GM19238 (cell line): Measurements from ENCODE around the gene METTL13.

Experiments used
- DNase-seq: peaks from one replicate; pipeline ENCODE4 v3.0.0; 2011; ENCODE audit warnings: low spot score; ENCODE audit not compliant: insufficient read length

METTL13 gene

GRCh38 chr1:171802207-171802606, 20.7 kb downstream of the METTL13 start:
- no peak for DNase-seq

DNA sequence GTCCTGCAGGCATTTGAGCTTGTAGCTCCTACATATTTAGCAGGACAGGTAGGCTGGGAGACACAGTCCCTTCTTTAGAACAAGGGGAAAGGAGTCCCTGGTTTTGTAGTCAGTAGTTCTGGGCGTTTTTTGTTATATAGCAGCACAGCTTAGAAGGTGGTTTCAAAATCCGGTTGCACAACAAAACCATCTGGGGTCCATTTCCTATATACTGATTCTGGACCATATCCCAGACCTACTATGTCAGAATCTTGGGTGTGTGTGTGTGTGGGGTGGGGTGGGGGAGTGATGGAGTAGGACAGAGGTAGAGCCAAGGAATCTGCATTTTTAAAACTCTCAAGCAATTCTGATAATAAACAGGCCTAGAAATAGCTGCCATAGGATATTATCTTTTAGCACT, 21.6 kb downstream of the METTL13 start:
- no peak for DNase-seq

- DNase-seq: no peak
Observed at GRCh38 chr1:171803461-171804022, 22.1 kb downstream of the METTL13 start.

GRCh38 chr1:171805395-171806115, 24.1 kb downstream of the METTL13 start:
- peak; percentile 22 for DNase-seq

GRCh38 chr1:171807556-171807955, 26.1 kb downstream of the METTL13 start:
- DNase-seq: no peak

DNA sequence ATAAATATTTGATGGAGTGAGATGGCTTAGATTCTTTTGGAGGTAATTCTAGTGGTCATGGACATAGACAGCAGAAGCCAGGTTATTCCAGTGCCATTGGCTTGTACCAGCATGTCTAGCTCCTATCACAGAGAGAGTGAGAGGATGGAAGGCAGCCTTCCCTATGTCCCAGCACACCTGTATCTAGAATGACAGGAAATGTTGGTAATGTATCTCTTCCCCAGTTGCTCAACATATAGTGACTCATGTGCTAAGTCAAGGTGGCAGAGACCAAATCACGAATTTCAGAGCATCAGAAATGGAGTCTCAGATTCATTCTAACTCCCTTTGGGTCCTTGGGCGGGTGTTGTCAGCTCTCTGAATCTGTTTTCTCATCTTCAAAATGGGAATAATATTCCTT, 28.4 kb downstream of the METTL13 start:
- no peak for DNase-seq

DNA sequence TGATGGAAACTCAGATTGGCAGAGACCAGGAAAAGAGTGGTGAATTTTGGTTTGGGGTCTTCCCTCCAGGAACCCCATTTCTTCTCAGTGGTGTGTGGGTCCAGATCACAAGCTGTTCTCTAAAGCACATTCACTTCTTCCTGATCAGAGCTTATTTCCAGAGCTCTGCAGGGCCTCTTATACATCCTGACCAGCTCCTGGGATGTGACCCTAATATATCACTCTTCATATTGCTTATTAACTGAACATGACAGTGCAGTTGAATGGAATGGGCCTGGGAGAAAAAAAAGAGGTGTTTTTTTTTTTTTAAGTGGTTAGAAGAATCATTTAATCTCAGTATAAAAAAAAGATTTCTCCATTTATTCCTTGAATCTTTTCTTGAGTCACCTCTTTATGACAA, 30.2 kb downstream of the METTL13 start:
- DNase-seq: no peak

- DNase-seq: no peak
Observed at GRCh38 chr1:171814692-171815091, 33.2 kb downstream of the METTL13 start.

- no peak for DNase-seq
Observed at GRCh38 chr1:171816300-171816901, 34.9 kb downstream of the METTL13 start.

- DNase-seq: no peak
Observed at GRCh38 chr1:171817511-171818265, 36.2 kb downstream of the METTL13 start.

DNA sequence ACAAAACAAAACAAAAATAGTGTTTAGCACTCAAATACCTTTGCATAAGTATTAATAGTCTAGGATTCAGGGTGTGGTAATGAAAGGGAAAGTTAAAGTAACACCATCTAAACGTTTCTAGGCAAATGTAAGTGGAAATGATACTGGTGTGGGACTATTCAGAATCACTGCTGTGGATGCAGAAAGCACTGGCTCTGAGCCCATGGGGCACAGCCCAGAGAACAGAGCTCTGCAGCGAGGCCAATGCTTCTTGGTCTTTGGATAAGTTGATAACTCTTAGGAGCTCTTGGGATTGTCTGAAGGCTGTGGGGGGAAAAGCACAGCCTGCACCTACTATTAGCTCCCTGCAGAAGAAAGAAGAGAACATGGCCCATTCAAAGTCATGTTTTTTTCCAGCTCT, 38.5 kb downstream of the METTL13 start:
- DNase-seq: no peak

GRCh38 chr1:171826973-171827372, 45.5 kb downstream of the METTL13 start:
- DNase-seq: no peak

GRCh38 chr1:171828794-171829193, 47.3 kb downstream of the METTL13 start:
- DNase-seq: no peak

- no peak for DNase-seq
Observed at GRCh38 chr1:171833091-171833825, 51.8 kb downstream of the METTL13 start.

GRCh38 chr1:171834821-171835220, 53.4 kb downstream of the METTL13 start:
- no peak for DNase-seq

DNA sequence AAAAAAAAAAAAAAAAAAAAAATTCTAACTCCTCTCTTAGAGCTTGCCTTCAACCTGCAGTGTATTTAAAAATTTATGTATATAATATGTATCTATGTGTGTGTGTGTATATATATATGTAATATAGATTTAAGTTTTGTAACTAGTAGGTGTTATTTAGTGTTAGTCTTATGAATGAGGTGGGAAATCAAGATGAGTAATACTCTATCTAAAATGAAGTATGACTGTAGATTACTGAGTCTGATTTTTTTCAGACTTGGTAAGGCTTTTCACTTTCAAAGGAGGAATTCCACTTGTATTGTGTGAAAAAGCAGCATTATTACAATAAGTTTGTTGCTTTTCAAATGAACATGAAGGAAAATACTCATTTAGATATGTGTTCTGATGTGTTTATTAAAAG, 54.4 kb downstream of the METTL13 start:
- DNase-seq: no peak

DNA sequence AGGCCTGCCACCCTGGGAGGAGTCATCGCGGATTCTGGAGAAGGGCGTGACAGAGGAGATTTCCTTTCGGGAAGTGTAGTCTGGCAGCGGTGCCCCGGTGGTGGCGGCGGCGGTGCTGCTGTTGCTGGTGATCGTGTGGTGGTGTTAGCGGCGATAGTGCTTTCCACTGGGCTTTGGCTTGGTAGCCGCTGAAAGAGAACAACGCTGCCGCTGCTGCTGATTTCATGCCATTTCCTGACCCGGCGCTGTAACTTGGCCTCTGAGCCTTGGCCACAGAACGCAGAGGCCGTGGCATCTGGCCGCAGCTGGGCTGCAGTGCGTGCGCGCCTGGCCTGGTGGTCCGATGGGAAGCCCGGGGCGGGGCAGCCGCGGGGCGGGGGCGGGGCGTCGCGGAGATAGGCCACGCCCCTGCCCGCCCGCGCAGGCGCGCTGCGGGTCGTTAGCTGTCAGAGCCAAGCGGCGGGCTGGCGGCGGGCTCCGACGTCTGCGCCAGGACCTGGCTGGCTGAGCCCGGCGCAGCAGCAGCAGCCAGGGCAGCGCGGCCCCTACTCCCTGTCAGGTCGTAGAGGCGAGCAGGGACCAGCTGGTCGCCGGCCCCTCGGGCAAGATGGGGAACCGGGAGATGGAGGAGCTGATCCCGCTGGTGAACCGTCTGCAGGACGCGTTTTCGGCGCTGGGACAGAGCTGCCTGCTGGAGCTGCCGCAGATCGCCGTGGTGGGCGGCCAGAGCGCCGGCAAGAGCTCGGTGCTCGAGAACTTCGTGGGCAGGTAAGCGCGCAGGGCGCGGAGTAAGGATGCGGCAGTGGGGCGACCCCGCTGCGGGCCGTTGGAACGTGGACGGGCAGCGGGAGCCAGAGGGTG, 59.8 kb downstream of the METTL13 start, which contains the start of gene DNM3:
DNM3 (plus strand) TSS at position 449 of the 861 bp plus-strand sequence; CDS start at position 608, 159 bp downstream.
- DNase-seq: peak; percentile 67

GRCh38 chr1:171841931-171842761, 60.7 kb downstream of the METTL13 start:
- no peak for DNase-seq

- no peak for DNase-seq
Observed at GRCh38 chr1:171844381-171844780, 62.9 kb downstream of the METTL13 start.
